Loucy (cell line): ENCODE data around the gene APBB2.

ENCODE experiments used
- EZH2phosphoT487 ChIP-seq: fragments of 200-600 bp; IDR thresholded peaks from 2 replicates; pipeline ENCODE4 v1.6.1; 2018; ENCODE audit warnings: antibody characterized with exemption, mild to moderate bottlenecking, moderate library complexity, borderline replicate concordance
- TF ChIP-seq, protein P1 (sequence below): fragments of 200-600 bp; sonication (generic); conservative IDR thresholded peaks from 2 replicates; pipeline ENCODE4 v1.5.1; 2014; ENCODE audit warnings: mild to moderate bottlenecking, antibody characterized with exemption, low read length

DNA sequence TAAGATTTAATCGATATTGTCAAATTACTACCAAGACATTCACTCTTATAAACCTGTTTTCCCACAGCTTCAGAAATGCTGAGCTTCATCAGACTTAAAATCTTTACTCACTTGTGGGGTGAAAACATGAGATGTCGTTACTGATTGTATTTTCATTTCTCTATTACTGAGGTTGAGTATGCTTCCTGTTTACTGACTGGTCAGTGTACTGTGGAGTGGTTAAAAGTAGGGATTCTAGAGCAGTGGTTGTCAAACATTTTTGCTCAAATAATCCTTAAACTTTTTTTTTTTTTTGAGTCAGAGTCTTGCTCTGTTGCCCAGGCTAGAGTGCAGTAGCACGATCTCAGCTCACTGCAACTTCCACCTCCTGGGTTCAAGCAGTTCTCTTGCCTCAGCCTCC lies 414.3 kb downstream of the APBB2 start:
- TF ChIP-seq, protein P1, sequence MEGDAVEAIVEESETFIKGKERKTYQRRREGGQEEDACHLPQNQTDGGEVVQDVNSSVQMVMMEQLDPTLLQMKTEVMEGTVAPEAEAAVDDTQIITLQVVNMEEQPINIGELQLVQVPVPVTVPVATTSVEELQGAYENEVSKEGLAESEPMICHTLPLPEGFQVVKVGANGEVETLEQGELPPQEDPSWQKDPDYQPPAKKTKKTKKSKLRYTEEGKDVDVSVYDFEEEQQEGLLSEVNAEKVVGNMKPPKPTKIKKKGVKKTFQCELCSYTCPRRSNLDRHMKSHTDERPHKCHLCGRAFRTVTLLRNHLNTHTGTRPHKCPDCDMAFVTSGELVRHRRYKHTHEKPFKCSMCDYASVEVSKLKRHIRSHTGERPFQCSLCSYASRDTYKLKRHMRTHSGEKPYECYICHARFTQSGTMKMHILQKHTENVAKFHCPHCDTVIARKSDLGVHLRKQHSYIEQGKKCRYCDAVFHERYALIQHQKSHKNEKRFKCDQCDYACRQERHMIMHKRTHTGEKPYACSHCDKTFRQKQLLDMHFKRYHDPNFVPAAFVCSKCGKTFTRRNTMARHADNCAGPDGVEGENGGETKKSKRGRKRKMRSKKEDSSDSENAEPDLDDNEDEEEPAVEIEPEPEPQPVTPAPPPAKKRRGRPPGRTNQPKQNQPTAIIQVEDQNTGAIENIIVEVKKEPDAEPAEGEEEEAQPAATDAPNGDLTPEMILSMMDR, result no peak
- TF ChIP-seq EZH2phosphoT487, result no peak
